ENCODE measurements around the gene PPARGC1A.

PPARGC1A gene

GRCh38 chr4:23856630-23857029, 33.2 kb downstream of the PPARGC1A start:
- no peak for TF ChIP-seq CTCF (IDR thresholded peaks at IDR 0.05)
- no peak for TF ChIP-seq ZFX (IDR thresholded peaks at IDR 0.05; ENCODE audit: borderline replicate concordance)
- no peak overlapping the region for H3K27ac ChIP-seq

- no peak for TF ChIP-seq CTCF (IDR thresholded peaks at IDR 0.05)
- TF ChIP-seq ZFX (IDR thresholded peaks at IDR 0.05; ENCODE audit: borderline replicate concordance), result no peak
- H3K27ac ChIP-seq, result no peak overlapping the region
These were observed 33.8 kb downstream of the PPARGC1A start for GRCh38 chr4:23855912-23856605.

GRCh38 chr4:23853986-23854660, 35.7 kb downstream of the PPARGC1A start:
- TF ChIP-seq ZFX (IDR thresholded peaks at IDR 0.05; ENCODE audit: borderline replicate concordance) (no peak), CTCF (IDR thresholded peaks at IDR 0.05) (no peak)
- no peak overlapping the region for H3K27ac ChIP-seq

GRCh38 chr4:23851464-23851863, 38.4 kb downstream of the PPARGC1A start:
- H3K27ac ChIP-seq, result no peak overlapping the region
- TF ChIP-seq ZFX (IDR thresholded peaks at IDR 0.05; ENCODE audit: borderline replicate concordance) (no peak), CTCF (IDR thresholded peaks at IDR 0.05) (no peak)

- TF ChIP-seq CTCF (IDR thresholded peaks at IDR 0.05) (no peak), ZFX (IDR thresholded peaks at IDR 0.05; ENCODE audit: borderline replicate concordance) (no peak)
- no peak overlapping the region for H3K27ac ChIP-seq
These were observed 42.7 kb downstream of the PPARGC1A start for GRCh38 chr4:23847158-23847557.

GRCh38 chr4:23844961-23845360, 44.9 kb downstream of the PPARGC1A start:
- TF ChIP-seq ZFX (IDR thresholded peaks at IDR 0.05; ENCODE audit: borderline replicate concordance) (no peak), CTCF (IDR thresholded peaks at IDR 0.05) (no peak)
- no peak overlapping the region for H3K27ac ChIP-seq

- TF ChIP-seq CTCF (IDR thresholded peaks at IDR 0.05), result no peak
- no peak for TF ChIP-seq ZFX (IDR thresholded peaks at IDR 0.05; ENCODE audit: borderline replicate concordance)
- H3K27ac ChIP-seq, result no peak overlapping the region
These were observed 50.6 kb downstream of the PPARGC1A start for GRCh38 chr4:23839279-23839678.

All from 22Rv1 (cell line).